NCI-H1105 (cell line): ENCODE data around the gene NRBP1.

ENCODE experiments used
- DNase-seq: peaks from one replicate; lab custom pipeline; 2025; lab: John Stamatoyannopoulos, UW

Gene NRBP1

DNA sequence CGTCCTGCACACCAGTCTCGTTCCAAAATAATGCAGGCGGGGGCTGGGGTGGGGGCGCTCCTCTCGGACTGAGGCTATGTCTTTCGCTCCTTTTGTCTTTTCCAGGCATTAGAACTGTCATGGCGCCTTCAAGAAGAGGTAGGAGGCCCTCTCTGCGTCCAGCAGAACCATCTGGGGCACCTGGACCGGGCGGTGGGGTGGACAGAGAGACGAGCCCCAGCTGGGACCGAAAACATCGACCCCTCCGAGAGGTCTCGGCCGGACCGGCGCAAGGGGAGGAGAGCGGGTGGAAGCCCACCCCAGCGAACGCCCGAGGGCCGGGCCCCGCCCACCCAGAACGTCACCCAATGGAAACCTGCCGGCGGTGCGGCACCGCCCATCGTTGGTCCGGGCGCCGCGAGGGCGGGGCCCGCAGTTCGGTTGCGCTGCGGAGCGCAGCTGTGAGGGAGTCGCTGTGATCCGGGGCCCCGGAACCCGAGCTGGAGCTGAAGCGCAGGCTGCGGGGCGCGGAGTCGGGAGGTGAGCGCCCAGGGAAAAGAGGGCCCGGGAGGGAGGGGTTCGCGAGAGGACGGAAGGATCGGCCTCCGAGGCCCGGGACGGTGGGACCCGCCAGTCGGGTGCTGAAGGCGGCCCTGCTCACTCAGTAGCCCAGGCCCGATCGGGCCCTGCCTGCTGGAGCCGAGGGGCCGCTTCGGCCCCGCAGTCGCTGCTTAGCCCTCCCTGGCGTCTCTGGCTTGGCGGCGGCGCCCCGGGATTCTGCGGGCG, at the start of gene NRBP1:
Gene NRBP1, plus strand, starts transcription at position 419 of the 765 bp plus-strand sequence. CDS start 4,643 bp downstream, outside the sequence.
- peak; percentile 77 for DNase-seq

DNA sequence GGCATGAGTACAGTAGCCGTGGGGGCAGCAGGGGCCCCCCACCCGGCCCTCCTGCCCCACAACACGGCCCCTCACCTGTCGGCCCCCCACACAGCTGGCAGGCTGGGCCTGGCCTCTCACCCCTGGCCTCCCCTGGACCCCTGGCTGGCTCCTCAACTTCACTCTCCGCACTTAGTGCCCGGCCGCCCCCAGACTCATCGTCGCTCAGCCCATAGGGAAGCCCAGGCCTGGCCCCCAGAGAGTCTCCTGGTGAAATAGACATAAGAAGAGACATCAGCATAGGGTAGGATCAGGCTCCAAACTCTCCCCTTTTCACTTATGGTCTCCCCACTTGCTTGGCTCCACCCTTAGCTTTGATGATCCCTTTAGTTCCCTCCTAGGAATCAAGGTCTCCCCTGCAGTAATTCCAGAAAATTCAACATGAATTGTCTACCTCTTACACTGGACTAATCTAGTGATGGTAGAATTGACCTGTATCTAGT, 49.6 kb upstream of the NRBP1 start:
- DNase-seq, result no peak

GRCh38 chr2:27379383-27379835, 49.0 kb upstream of the NRBP1 start:
- no peak for DNase-seq

DNA sequence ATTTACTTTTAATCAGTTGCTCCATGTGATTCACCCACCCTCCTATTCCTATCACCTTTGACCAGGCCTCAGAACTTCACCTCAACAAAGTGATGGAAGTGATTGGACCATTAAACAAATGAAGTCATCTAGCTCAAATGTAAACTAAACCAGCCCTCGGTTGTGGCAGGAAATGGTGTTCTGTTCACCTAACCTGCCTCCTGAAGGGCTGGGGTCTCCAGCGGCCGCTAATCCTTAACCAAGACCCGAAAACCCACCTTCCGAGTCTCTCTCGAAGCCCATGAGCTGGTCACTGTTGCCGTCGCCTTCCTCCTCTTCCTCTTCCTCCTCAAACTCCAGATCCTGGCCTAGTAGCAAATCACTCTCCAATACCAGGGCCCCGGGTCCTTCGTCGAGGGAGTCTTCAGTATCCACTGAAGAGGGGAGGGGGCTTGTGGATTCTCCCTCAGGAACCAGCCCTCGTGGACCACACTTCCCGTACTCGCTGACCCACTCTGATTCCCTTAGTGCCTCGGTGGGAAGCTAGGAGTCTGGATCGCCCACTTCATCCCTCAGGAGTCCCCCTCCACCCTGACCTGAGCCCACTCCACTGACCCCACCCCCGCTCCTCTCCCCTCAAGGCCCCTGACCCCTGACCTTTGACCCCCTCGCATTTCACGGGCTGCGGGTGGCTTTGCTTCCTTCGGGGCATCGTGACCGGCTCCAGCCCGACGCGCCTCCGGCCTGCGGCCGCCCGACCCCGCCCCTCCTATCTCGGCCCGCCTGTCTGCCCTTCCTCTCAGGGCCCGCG, 48.4 kb upstream of the NRBP1 start:
- DNase-seq, result peak; percentile 39

- peak; percentile 94 for DNase-seq
These were observed 47.5 kb upstream of the NRBP1 start, which contains the start of gene ZNF513 for GRCh38 chr2:27380626-27381545. Gene ZNF513, minus strand, starts transcription at chr2:27380734. Its CDS starts 208 bp downstream, at chr2:27380526.

DNA sequence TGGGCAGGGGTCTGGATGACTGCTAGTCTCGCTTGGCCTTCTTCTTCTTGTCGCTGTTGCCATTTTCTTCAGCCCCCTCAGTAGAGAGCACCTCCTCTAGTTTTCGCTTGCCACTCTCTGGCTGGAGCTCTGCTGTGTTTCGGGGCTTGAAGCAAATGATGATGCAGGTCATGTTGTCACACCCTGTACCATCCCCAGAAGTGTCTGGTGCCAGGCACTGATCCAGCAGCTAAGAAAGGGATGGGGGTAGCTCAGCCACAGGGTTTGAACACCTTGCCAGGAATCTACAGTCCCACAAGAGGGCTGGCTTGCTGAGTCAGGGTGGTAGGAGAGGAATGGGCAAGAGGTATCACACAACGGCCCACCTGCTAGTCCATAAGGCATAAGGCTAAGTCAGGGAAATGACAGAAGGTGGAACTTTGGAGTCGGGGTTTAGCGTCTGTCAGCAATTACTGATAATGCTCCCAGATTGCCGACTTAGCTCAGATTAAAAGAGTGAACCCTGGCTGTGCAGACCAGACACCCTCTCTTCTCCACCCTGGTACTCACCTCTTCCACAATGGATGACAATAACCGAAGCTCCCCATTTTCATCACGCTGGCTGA, 46.8 kb upstream of the NRBP1 start:
- no peak for DNase-seq

GRCh38 chr2:27390822-27391679, 37.4 kb upstream of the NRBP1 start:
- DNase-seq, result no peak

- DNase-seq, result no peak
These were observed 35.2 kb upstream of the NRBP1 start for GRCh38 chr2:27393225-27393624.

DNA sequence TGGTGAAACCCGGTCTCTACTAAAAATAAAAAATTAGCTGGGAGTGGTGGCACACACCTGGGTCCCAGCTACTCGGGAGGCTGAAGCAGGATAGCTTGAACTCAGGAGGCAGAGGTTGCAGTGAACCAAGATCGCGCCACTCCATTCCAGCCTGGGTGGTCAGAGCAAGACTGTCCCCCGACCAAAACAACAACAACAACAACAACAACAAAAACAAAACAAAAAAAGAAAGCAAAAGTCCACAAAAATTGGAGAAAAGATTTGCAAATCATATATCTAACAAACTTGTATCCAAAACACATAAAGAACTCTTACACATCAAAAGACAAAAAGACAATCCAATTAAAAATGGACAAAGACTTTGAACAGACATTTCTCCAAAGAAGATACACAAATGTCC, 29.5 kb upstream of the NRBP1 start:
- no peak for DNase-seq

GRCh38 chr2:27400348-27401135, 27.9 kb upstream of the NRBP1 start:
- no peak for DNase-seq

GRCh38 chr2:27407798-27408491, 20.5 kb upstream of the NRBP1 start:
- DNase-seq, result peak; percentile 72

GRCh38 chr2:27408601-27409320, 19.7 kb upstream of the NRBP1 start:
- no peak for DNase-seq

- DNase-seq, result peak; percentile 92
These were observed 18.9 kb upstream of the NRBP1 start, which contains the start of gene PPM1G for GRCh38 chr2:27409321-27410073. Gene PPM1G, minus strand, starts transcription at chr2:27409591. Its CDS starts 169 bp downstream, at chr2:27409422.

GRCh38 chr2:27412419-27413152, 15.8 kb upstream of the NRBP1 start:
- DNase-seq, result no peak

- DNase-seq, result no peak
These were observed 12.3 kb upstream of the NRBP1 start for GRCh38 chr2:27416151-27416550.

DNA sequence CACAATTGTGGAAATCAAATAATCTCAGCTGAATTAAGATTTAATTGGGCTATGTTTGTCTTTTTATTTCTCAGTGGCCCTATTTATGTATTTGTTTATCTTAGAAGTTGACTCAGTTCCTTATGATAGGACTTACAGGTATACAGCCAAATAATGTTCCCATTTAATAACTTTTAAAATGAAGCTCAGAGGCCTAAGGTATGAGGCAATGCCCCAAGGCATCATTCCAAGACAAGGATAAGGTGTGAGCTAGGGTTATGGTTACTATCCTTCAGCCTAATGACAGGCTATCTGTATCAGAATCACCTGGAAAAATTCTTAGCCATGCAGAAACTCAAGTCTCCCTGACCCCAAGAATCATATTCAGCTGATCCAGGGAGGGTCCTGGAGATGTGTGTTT, 7.4 kb upstream of the NRBP1 start:
- no peak for DNase-seq
